Measurements from ENCODE around the gene RBBP9.
"Not testable (repeated sequence)": the region's sequence is repeated elsewhere in the genome, so short reads cannot be mapped to it uniquely, and the experiment has no call there.

Gene RBBP9

DNA sequence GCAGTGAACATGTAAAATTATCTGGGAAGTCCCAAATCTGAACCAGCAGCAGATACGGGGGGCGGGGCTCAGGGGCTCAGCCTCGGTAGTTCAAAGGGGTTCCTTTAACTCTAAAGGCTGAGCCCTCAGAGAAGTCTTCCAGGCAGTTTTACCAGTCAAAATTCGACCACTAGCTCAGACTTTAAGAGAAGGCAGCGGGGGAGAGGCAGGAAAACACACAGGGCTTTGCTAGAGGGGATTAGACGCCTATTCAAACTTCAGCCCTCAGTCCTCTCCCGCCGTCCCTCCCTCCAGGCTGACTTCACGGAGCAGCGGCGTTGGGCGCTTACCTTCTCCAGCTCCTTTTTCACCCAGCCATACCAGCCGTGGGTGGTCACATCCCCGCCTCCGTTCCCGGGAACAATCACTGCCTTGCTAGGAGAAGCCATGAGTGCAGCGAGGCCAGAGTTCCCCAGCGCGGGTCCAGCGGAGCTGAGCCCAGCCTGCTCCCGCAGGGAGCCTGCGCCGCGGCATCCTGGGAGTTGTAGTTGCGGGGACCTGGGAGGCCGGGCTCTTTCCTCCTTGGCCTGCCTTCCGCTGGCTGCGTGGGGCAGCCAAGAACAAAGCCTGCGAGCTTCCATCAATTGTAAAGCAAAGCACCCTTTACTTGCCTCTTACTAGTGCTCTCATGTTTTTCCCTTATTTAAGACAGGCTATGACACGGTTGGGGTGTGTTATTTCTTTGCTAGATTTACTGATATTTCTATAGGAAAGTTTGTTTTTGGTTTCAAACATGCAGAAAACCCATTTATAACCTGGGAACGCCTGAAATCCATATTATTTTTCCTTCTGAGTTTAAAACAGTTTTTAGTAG, at the start of gene RBBP9:
Gene RBBP9, minus strand, starts transcription at position 486 of the 853 bp plus-strand sequence. Its CDS starts 58 bp downstream, at position 428.
- DNase-seq (ENCODE audit: low read depth): peak; percentile 65

DNA sequence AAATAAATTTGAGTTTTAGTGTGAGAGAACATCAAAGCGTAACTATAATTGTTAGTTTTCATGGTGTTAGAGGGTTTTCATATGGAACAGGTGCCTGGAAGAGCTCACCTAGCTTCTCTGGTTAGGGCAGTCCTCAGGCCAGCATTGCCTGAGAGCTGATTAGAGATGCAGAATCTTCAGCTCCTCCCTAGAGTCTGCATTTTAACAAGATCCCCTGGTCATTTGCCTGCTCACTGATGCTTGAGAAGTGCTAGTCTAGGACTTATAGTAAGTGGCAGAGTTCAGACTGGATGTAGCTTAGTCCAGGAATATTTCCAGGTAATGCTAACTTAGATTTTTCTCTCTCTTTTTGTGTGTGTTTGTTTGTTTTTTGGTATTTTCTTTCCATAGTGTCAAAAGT, 48.5 kb upstream of the RBBP9 start:
- no peak for DNase-seq (ENCODE audit: low read depth)

DNA sequence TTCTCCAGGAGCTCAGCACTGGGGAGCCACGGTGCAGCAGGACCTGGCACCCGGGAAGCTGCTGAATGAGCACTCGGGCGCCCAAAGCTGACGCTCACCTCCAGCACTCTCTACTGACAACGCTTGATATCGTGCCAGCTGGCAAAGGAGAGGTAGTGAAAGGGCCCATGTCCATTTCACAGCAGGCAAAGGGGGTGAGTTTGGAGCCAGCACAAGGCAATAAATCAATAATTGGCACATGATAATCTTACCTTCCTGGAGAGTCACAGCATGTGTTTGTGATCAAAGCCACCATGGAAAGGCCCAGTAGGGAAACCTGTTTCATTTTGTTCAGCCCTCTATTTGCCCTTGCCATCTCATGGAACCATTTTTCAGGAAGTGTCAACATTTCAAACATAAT, 46.9 kb upstream of the RBBP9 start:
- DNase-seq (ENCODE audit: low read depth): no peak

DNA sequence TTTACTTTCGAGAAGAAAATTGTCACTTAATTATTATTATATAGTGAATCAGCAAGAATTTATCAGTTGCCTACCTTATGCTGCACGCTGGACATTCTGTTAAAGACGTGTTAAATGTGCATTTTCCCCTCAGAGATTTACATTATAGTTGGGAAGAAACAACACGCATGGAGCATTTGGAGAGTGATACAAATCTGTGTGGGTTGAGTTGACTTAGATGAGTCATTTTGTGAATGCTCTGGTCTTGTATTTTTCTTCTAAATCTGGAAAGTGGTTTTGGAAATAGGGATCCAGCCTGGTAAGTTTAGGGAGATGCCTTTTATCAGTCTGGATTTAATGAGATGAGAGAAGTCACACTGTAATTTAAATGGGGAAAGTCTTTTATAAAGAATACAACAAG, 46.2 kb upstream of the RBBP9 start:
- no peak for DNase-seq (ENCODE audit: low read depth)

DNA sequence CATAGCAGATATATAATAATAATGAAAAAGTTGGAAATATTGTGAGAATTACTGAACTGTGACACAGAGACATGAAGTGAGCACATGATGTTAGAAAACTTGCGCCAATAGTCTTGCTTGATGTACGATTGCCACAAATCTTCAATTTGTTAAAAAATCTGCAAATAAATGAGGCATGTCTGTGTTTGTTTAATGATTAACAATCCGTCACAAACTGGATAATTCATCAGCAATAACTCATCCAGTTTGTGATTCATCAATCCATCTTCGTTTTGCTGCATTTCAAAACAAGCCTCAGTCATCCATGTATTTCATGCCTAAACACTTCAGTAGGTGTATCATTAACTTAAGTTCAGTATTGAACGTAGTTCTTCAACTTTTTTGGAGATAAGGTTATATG, 44.7 kb upstream of the RBBP9 start:
- DNase-seq (ENCODE audit: low read depth): no peak

DNA sequence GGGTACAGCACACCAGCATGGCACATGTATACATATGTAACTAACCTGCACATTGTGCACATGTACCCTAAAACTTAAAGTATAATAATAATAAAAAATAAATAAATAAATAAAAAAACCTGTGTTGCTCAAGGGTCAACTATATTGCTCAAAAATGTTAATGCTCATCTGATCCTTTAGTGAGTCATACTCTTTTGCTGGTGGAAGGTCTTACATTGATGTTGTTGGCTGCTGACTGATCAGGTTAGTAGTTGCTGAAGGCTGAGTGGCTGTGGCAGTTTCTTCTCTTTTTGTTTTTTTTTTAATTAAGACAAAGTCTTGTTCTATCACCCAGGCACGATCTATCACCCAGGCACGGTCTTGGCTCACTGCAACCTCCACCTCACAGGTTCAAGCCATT, 40.6 kb upstream of the RBBP9 start:
- DNase-seq (ENCODE audit: low read depth): no peak

DNA sequence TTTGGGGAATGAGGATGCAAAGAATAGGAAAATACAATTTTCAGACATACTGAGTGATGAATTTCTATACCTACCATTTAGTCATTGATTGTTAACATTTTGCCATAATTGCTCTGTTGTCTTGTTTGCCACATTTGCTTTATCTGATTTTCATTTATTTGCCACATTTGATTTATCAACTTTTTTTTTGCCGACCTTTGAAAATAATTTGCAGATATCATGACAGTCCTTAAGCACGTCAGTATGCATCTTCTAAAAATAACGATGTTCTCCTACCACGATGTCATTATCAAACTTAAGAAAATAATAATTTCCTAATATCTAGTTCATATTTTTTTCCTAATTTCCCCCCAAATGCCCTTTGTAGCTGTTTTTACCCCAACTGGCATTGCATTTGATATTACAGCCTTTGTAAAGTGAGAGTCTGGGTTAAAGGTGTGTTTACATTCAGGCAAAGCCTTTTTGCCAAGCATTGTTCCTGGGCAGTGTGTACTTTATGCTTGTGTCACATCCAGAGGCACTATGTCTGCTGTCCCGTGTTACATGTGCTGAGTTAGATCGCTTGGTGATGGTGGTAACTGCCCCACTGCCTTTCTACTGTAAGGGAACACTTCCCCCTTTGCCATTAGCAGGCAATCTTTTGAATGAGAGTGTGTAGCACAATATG, 37.1 kb upstream of the RBBP9 start:
- no peak for DNase-seq (ENCODE audit: low read depth)

DNA sequence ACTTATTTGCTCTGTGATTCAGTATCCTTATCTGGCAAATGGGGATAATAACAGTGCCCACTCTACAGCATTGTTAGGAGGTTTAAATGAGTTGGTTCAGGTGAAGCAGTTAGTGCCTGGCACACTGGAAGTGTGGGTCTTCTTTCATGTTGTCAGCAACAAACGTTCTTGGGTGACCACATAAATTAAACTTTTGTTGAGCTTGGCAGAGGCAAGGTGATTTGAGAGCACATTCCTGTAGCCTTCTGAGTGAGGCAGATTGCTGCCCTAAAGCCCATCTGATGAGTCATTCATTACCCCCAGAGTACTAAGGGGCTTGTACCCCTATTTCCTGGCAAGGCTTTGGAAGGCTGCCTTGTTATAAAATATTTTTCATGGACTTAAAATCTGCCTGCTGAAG, 36.5 kb upstream of the RBBP9 start:
- DNase-seq (ENCODE audit: low read depth): no peak

DNA sequence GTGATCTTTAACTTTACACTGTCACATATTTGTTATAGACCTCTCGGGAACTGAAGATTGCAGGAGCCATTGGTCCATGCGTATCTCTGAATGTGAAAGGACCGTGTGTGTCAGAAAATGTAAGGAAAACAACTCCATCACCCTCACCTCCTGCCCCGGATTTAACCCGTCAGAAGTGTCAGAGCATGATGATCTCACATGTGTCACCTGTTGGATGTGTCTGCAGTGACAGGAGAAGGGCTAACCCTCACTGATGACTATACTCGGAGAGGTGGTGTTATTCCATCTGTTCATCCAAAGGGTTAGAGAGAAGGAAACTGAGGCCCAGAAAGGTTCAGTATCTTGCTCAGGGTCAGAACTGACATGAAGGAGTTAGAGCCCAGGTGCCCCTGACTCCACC, 35.6 kb upstream of the RBBP9 start:
- no peak for DNase-seq (ENCODE audit: low read depth)

DNA sequence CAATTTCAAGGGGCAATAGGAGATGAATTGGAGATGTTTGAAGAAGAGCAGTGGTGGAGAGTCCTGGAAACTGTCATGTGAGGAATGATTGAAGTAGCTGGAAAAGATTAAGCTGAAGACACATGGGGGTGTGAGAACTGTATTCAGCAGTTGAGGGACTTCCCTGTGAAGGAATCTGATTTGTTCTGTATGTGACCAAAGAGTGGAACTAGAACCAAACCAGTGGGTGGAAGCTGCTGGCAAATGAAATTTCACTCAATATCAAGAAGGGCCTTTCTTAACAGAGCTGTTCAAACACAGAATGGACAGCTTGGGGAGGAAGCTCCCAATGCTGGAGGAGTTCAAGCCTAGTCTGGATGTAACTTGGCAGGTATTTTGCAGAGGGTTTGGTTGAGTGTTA, 32.0 kb upstream of the RBBP9 start:
- no peak for DNase-seq (ENCODE audit: low read depth)

DNA sequence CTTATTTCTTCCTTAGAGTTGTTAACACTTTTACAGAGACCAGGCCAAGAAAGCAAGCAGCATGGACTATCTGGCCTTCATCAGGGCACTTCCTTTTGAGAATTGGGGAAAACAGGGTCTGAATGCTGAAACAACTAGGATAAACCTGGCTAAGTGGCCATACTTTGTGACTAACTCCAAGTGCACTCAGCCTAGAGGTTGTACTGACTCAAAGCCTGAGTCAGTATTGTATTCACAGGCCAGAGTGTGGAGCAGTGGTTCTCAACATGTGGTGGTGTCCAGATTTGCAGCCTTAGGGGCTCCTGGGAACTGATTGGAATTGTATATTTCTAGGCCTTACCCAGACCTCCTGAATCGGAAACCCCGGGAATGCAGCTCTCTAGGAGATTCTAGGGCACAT, 30.8 kb upstream of the RBBP9 start:
- no peak for DNase-seq (ENCODE audit: low read depth)

DNA sequence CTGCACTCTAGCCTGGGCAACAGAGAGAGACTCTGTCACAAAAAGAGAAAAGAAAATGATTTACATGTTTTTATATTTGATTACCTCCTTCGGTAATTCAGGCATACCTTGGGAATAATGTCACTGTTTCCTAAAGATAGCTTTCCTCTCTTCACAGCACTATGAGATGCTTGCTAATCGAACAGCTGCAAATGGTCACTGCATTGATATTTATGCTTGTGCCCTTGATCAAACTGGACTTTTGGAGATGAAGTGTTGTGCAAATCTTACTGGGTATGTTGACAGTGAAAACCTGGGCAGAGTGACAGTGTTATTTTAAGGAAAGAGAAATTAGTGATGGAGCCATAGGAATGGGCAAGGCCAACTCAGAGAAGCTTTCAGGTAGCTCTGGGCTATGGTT, 30.3 kb upstream of the RBBP9 start:
- DNase-seq (ENCODE audit: low read depth): no peak

DNA sequence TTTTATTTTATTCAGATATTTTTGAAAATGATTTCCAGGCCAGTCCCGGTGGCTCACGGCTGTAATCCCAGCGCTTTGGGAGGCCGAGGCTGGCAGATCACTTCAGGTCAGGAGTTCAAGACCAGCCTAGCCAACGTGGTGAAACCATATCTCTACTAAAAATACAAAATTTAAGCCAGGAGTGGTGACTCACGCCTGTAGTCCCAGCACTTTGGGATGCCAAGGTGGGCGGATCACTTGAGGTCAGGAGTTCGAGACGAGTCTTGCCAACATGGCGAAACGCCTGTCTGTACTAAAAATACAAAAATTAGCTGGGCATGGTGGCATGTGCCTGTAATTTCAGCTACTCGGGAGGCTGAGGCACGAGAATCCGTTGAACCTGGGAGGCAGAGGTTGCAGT, 29.7 kb upstream of the RBBP9 start:
- DNase-seq (ENCODE audit: low read depth): not testable (repeated sequence)

DNA sequence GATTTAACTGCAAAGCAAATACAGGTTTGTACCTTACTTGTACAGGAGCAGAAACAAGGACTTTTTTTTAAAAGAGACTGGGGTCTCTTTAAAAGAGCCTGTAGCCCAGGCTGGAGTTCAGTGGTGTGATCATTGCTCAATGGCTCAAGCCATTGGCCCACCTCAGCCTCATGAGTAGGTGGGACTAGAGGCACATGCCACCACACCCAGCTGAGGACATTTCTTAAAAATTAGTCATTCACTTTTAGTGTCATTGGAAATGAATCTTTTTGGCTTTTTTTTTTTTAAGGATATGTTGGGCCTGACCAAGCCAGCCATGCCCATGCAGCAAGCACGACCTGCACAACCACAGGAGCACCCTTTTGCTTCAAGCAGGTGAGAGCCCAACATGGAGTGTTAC, 27.6 kb upstream of the RBBP9 start:
- DNase-seq (ENCODE audit: low read depth): peak; percentile 20

DNA sequence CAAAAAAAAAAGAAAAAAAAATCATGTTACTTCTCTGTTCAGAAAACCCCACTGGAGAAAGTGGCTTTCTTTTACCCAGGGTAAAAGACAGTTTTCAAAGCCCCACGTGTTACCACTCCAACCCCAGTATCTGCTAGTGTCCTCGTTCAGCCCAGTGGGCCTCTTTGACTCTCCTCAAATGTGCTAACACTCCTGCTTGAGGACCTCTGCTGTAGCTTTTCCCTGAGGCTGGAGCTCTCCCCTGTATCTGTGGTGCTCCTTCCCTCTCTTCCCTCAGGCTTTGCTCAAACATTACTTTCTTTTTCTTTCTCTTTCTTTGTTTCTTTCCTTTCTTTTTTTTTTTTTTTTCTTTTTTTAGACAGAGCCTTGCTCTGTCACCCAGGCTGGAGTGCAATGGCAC, 26.0 kb upstream of the RBBP9 start:
- no peak for DNase-seq (ENCODE audit: low read depth)

DNA sequence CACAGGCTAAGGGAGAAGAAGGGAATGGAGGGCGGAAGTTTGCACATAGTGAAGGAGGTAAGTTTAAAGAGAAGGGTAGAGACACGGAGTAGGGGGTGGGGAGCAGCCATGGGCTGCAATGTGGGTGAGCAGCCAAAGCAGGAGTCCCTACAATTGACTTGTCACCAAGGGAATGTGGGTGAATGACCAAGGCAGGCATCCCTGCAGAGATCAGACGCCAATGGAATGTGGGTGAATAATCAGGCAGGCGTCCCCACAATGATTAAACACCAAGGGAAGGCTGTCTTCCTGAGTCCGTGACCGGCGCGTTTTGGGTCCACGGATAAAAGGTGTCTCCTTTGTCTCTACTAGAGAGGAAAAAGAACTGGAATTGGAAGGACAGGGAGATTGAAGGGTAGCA, 25.0 kb upstream of the RBBP9 start:
- DNase-seq (ENCODE audit: low read depth): not testable (repeated sequence)

DNA sequence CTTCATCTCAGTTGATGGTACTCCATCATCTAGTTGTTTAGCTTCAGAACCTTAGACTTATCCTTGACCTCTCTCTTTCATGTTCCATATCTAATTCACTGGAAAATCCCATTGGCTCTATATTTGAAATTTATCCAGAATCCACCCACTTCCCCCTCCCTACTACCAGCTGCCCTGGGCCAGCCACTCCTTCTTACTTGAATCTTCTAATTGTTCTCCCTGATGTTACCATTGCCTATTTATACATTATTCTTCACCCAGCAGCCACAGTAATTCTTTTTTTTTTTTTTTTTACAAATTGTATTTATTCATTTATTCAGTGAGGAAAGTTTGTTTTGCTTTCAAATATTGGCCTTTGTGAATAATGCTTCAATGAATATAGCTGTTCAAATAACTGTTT, 18.9 kb upstream of the RBBP9 start:
- no peak for DNase-seq (ENCODE audit: low read depth)

DNA sequence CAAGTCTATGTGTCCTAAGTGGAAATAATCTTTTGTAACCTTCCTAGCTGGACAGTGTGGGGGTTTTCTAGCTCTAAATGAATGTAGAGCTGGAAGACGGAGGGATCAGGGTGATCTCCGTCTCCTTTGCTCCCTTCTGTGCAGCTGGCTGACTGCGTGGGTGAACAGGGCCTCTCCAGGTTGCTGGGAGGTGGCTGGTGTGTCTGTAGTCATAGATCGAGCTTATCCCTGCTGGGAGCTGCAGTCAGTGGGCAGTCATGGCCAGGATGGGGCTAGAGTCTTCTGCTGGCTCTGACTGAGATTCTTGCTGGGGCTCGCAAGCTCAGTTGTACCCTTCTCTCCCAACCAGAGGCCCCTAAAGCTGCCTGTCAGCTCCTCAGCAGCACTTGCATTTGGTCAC, 17.1 kb upstream of the RBBP9 start:
- DNase-seq (ENCODE audit: low read depth): no peak

DNA sequence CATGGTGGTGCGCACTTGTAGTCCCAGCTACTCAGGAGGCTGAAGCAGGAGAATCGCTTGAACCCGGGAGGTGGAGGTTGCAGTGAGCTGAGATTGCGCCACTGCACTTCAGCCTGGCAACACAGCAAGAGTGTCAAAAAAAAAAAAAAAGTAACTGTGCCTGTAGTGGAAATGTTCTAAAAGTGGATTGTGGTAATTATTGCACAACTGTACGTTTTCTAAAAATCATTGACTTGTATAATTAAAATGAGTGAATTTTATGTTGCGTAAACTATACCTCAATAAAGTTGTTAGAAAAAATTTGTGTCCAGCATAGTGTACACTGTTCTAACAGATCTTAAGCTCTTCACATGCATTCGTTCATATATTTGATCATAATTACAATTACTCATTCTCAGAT, 16.2 kb upstream of the RBBP9 start:
- no peak for DNase-seq (ENCODE audit: low read depth)

DNA sequence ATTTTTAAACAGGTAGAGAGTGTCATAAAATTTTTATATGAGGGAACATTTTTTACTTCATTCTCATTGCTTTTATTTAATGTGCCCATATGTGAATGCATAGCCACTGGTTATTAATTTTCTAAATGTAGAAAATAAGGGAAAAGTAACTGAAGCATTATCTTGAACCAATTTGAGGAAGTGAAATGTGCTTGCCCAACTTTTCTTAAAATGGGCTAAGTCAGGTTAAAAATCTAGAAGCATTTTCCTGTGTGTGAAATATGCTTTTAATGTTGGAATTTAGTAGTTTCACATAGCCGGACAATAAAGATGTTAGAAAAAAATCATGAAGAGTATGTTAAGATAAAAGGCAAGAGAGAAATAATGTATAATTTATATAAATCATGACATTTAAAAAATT, 14.5 kb upstream of the RBBP9 start:
- DNase-seq (ENCODE audit: low read depth): no peak

DNA sequence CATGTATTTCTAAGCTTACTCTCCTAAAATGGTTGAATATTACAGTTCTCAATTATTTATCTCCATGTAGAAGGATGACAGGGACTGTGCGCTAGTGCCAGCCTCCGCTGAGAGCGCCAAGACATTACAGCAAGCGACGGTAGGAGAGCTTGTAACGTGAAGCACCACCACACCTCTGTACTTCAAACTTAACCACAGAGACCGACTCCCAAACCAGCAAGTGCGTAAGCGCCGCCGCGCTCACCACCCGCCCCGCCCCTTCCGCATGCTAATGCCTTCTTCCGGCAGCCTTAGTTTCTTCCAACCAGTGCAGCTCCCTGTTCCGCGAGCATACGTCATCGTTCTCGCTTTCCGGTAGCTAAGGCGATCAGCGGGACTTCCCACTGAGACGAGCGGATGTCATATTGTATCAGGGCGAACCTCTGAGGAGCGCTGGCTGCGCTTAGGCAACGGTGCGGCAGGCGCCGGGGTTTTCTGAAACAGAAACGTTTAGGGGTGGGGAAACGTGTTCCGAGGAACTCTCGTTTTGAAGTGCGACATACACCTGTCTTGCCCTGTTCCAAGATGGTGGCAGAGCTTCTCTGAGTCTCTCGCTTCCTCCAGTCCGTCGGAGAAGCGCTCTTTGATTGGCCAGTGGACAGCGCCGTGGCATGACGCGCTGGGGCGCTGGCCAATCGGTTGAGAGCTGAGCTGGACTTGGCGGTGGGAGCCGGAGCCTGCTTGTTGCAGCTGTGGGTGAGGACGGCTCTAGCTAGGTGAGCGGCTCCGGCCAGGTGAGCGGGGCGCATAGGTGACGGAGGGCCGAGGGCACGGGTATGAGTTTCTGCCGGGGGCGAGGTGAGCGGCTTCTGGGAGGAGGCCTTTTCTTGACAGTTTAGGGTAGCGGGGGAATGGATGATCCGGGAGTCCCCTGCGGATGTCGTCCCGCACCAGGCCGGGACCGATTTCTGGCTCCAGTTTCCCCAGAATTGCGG, 10.5 kb upstream of the RBBP9 start, which contains the start of gene SEC23B:
Gene SEC23B, plus strand, starts transcription at position 723 of the 974 bp plus-strand sequence. CDS start 2,896 bp downstream, outside the sequence.
- DNase-seq (ENCODE audit: low read depth): peak; percentile 95

DNA sequence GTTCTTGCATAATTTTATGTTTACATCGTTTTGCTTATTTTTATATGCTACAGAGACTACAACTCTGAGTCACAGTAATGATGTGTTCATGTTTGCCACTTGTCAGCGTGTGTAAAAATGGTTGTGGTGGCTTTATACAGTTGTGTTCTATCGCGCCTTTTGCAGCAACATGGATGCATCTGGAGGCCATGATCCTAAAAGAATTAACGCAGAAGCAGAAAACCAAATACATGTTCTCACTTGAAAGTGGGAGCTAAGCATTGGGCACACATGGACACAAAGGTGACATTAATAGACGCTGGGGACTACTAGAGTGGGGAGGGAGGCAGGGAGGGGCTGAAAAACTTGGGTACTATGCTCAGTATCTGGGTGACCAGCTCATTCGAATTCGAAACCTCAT, 9.7 kb upstream of the RBBP9 start:
- no peak for DNase-seq (ENCODE audit: low read depth)
